RCC 7860 (cell line): Measurements from ENCODE around the gene UBQLN3.
A peak's percentile ranks its signal among the peaks of the same experiment; 100 is the strongest.

Experiments
- DNase-seq: peaks from one replicate; pipeline ENCODE4 v3.0.0-alpha.2; 2015; ENCODE audit warnings: low spot score
- FAIRE-seq: peaks from 2 replicates; lab custom pipeline; 2012; peaks lifted over from hg19 to GRCh38; lab: Jason Lieb, UNC

Gene UBQLN3

GRCh38 chr11:5509803-5510202 is at the start of gene UBQLN3:
TSS of gene UBQLN3 (minus strand) at chr11:5509957. CDS start at chr11:5509558, 399 bp downstream.
- FAIRE-seq (no peak), DNase-seq (no peak)

DNA sequence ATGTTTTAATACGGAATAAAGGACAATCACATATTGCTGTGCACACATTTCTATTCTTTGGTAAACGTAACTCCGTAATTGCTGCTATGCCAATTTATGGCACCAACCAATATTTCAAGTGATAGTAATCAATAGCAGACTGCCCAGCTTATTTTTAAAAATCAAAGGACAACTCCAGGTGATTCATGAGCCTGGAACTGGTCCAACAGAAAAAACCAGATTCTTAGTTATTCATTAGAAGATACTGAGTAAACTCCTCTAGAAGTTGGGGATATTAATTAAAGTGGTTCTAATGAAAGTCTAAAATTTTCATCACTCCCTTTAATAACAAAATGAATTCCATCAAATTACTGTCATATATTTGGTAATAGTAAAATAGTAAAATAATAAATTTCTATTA is 48.0 kb upstream of the UBQLN3 start:
- peak; percentile 12 for FAIRE-seq
- DNase-seq: no peak

- no peak for DNase-seq
- FAIRE-seq: no peak
These were observed 46.9 kb upstream of the UBQLN3 start for GRCh38 chr11:5556596-5557188.

DNA sequence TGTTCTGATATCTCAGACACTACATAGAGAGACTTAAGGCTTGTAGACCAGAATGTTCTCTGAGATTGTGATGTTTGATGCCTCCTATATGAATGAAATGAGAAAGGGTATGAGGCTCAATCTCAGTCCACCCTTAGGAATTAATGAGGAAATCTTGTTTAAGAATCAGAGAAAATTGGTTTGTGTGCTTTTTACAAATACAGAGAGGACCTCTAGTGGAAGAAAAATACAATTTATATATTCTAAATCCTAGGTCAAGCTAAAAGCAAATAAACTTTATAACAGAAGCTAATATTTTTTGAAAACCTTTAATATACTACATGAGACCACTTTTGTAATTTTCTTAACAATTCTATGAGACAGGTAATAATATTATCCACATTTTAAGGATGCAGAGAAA is 43.6 kb upstream of the UBQLN3 start:
- DNase-seq: no peak
- FAIRE-seq: peak; percentile 5

DNA sequence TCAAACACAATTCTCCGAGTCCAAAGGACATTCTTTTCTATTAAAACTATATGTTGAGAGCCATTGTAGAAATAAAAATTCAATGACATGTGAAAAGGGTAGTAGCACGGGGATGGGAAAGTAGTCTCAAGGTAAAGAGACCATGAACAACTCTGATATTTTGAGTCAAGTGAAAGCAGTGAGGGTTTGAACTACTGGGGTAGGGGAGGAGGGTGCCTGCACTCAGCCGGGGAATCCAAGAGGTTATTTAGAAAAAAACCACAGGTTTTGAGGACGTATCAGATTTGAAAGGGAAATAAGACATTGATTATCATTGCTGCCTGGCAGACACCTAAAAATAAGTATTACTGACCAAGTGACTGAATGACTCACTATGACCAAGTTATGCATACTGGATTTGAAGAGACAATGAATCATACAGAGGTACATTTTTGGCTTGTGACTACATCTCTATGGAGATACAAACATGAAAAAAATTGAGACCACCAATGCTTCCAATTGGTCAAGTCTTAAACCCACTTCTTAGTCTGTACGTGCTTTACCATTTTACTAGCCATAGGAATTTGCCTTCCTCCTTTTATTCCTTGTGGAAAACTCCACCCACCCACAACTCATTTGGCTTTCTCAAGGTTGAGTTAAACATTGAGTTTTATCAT is 40.8 kb upstream of the UBQLN3 start:
- FAIRE-seq: peak; percentile 93
- peak; percentile 92 for DNase-seq

DNA sequence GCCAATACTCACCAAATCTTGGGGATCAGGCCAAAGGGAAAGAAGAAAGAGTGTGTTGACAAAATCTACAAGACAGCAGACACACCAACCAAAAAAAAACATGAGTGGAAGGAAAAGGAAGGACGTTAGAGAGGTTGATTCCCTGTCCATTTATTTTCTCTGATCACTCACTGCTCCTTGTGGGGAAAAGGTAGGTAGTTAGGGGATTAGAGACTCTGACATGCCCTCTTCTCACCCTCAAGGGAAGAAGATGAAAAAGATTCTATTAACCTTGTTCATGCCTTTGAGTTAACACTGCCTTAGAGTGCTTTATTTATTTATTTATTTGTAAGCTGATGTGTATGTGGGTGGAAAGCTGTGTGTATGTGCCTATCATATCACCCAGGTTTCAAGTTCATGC is 38.7 kb upstream of the UBQLN3 start, which contains the start of gene OR52H1:
OR52H1 (minus strand) TSS at position 101 of the 400 bp plus-strand sequence. CDS start 3,035 bp downstream, outside the sequence.
- DNase-seq: no peak
- no peak for FAIRE-seq

- DNase-seq (no peak), FAIRE-seq (no peak)
These were observed 38.2 kb upstream of the UBQLN3 start for GRCh38 chr11:5547982-5548381.

DNA sequence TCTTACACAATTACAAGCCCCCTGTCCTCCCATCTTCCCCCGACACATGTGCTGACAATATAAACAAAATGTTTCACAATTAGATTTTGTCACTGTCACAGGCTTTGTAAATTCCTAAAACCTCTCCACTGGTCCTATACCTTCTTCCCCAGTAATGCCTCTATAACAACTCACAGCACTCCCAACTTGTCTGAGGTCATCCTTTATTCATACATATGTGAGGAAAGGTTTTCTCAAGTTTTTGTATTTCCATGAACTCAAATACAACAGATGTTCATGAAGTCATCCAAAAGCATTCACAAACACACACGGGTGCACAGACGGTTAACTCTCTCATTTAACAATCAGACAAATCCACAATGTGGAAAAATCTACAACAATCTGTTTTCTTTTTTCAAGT is 36.7 kb upstream of the UBQLN3 start:
- FAIRE-seq (no peak), DNase-seq (no peak)

DNA sequence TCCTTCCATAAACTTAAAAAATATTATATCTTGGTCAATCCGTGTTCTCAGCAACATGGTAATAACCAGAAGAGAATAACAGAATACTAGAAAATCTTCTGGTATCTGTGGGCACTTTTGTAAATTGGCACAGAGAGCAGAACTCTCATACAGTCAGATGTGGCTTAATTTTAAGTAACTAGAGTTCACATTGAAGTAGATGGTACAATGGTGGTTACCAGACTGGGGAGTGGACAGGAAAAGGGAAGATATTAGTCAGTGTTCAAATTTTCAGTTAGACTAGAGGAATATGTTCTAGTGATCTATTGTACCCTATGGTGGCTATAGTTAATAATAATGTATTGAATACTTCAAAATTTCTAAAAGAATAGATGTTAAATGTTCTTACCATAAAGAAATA is 31.7 kb upstream of the UBQLN3 start:
- FAIRE-seq (no peak), DNase-seq (no peak)

DNA sequence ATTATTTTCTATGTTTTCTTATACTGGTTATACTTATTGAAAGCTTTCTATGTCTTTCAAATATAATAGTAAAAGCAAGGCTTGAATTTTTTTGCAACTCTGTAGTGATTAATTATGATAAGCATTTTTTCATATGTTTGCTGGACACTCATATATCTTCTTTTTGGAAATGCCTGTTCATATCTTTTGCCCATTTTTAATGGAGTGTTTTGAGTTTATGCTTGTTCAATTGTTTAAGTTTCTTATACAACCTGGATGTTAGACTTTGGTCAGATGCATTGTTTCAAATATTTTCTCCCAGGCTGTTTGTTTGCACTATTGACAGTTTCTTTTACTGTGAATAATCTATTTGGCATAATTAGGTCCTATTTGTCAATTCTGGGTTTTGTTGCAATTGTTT is 26.7 kb upstream of the UBQLN3 start:
- DNase-seq (no peak), FAIRE-seq (no peak)

GRCh38 chr11:5534046-5534445 is 24.3 kb upstream of the UBQLN3 start:
- no peak for DNase-seq
- no peak for FAIRE-seq

- DNase-seq: no peak
- no peak for FAIRE-seq
These were observed 21.5 kb upstream of the UBQLN3 start for GRCh38 chr11:5531053-5531831.

GRCh38 chr11:5528495-5528894 is 18.7 kb upstream of the UBQLN3 start:
- DNase-seq (no peak), FAIRE-seq (no peak)

- no peak for FAIRE-seq
These were observed 18.0 kb upstream of the UBQLN3 start for GRCh38 chr11:5527716-5528115.

GRCh38 chr11:5524756-5525155 is 15.0 kb upstream of the UBQLN3 start:
- FAIRE-seq (no peak), DNase-seq (no peak)

More at GRCh38 chr11:5527716-5528115, 18.0 kb upstream of the UBQLN3 start:
- no peak for DNase-seq

DNA sequence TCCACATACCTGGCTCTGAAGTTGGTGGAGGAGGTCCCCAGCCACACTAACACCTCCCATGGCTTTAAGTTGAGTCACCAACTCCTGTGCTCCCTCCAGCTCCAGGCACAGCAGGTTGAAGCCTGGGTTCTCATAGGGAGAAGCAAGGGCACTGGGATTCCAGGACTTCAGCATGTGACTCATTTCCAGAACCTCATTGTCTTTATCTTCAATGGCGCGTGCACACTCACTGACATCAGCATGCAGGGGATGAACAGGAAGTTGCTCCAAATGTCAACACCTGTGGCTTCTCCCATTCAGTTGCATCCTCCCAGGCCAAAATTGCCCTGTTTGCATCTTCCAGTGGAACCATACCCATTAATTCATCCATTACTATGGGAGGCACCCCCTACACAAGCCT is 12.6 kb upstream of the UBQLN3 start:
- no peak for FAIRE-seq
- peak; percentile 23 for DNase-seq

- DNase-seq: no peak
- FAIRE-seq: no peak
These were observed 11.8 kb upstream of the UBQLN3 start for GRCh38 chr11:5521540-5521939.

- DNase-seq (no peak), FAIRE-seq (no peak)
These were observed 6.8 kb upstream of the UBQLN3 start, which contains the start of gene UBQLNL for GRCh38 chr11:5516599-5516998. TSS of gene UBQLNL (minus strand) at chr11:5516699. CDS start at chr11:5516441, 258 bp downstream.

- DNase-seq: no peak
- no peak for FAIRE-seq
These were observed 5.1 kb upstream of the UBQLN3 start for GRCh38 chr11:5514841-5515240.

DNA sequence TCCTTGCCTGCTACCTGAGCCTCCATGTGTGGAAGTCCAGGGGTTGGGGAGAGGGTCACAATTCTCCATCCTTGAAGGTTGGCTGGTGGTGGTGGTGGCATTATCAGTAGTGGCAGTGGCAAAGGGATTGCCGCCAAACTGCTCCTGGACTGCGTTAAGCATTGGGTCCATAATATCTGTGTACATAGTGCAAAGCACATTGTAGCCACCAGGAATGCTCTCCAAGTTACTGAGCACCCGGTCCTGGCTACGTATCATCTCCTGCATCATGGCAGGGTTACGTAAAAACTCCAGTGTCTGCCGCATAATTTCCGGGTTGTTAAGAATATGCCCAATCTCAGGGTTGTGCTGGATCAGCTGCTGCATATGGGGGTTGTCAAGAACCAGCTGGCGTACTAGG is 1.2 kb downstream of the UBQLN3 start:
- no peak for FAIRE-seq
- DNase-seq: no peak

GRCh38 chr11:5507933-5508305 is 1.8 kb downstream of the UBQLN3 start:
- DNase-seq (no peak), FAIRE-seq (no peak)
